Dedifferentiated amniotic fluid mesenchymal stem cell (primary cell): ENCODE results near the gene MAN1A1.
A peak's percentile ranks its signal among the peaks of the same experiment; 100 is the strongest.

ENCODE experiments used
- DNase-seq: peaks from one replicate; pipeline ENCODE4 v3.0.0-alpha.2; 2016; ENCODE audit errors: extremely low spot score

MAN1A1 gene

GRCh38 chr6:119270545-119270944 is 79.0 kb downstream of the MAN1A1 start:
- DNase-seq = no peak

GRCh38 chr6:119269266-119270103 is 80.1 kb downstream of the MAN1A1 start:
- DNase-seq = no peak

- no peak for DNase-seq
These were observed 82.2 kb downstream of the MAN1A1 start for GRCh38 chr6:119267126-119267905.

- no peak for DNase-seq
These were observed 84.6 kb downstream of the MAN1A1 start for GRCh38 chr6:119264854-119265397.

GRCh38 chr6:119262612-119263011 is 86.9 kb downstream of the MAN1A1 start:
- DNase-seq = no peak

- DNase-seq = no peak
These were observed 87.6 kb downstream of the MAN1A1 start for GRCh38 chr6:119261944-119262284.

- no peak for DNase-seq
These were observed 90.5 kb downstream of the MAN1A1 start for GRCh38 chr6:119259027-119259426.

- DNase-seq = no peak
These were observed 91.8 kb downstream of the MAN1A1 start for GRCh38 chr6:119257726-119258125.

GRCh38 chr6:119256978-119257462 is 92.5 kb downstream of the MAN1A1 start:
- no peak for DNase-seq

- no peak for DNase-seq
These were observed 93.2 kb downstream of the MAN1A1 start for GRCh38 chr6:119256392-119256791.

- no peak for DNase-seq
These were observed 94.1 kb downstream of the MAN1A1 start for GRCh38 chr6:119255492-119255891.

- no peak for DNase-seq
These were observed 99.5 kb downstream of the MAN1A1 start for GRCh38 chr6:119250036-119250435.

- DNase-seq = no peak
These were observed 100.2 kb downstream of the MAN1A1 start for GRCh38 chr6:119249319-119249718.

GRCh38 chr6:119247504-119247903 is 102.1 kb downstream of the MAN1A1 start:
- no peak for DNase-seq

GRCh38 chr6:119243657-119244056 is 105.9 kb downstream of the MAN1A1 start:
- no peak for DNase-seq

- DNase-seq = no peak
These were observed 106.5 kb downstream of the MAN1A1 start for GRCh38 chr6:119243037-119243436.

- no peak for DNase-seq
These were observed 107.8 kb downstream of the MAN1A1 start for GRCh38 chr6:119241540-119242309.

- peak; percentile 21 for DNase-seq
These were observed 108.5 kb downstream of the MAN1A1 start for GRCh38 chr6:119241111-119241465.

GRCh38 chr6:119240257-119241110 is 109.1 kb downstream of the MAN1A1 start:
- no peak for DNase-seq

GRCh38 chr6:119237177-119237715 is 112.3 kb downstream of the MAN1A1 start:
- no peak for DNase-seq

- no peak for DNase-seq
These were observed 114.6 kb downstream of the MAN1A1 start for GRCh38 chr6:119234941-119235340.
